GM18909 (cell line): Measurements from ENCODE around the gene STAP2.
"Not testable (repeated sequence)": the region's sequence is repeated elsewhere in the genome, so short reads cannot be mapped to it uniquely, and the experiment has no call there.

ENCODE experiments used
- ATAC-seq: cut with Tn5 transposase; IDR thresholded peaks from one replicate; pipeline ENCODE4 v1.9.1; 2021; ENCODE audit warnings: mild to moderate bottlenecking; ENCODE audit not compliant: unreplicated experiment, poor library complexity

STAP2 gene

GRCh38 chr19:4278419-4279266, 60.0 kb downstream of the STAP2 start, which contains the start of gene SHD:
Gene SHD (plus strand): TSS chr19:4279266. CDS start chr19:4280064, 798 bp downstream.
- no peak for ATAC-seq

GRCh38 chr19:4278010-4278409, 60.6 kb downstream of the STAP2 start:
- ATAC-seq: no peak

GRCh38 chr19:4277191-4277696, 61.4 kb downstream of the STAP2 start:
- no peak for ATAC-seq

- not testable (repeated sequence) for ATAC-seq
Measured at GRCh38 chr19:4274321-4274686, 64.3 kb downstream of the STAP2 start.
